Measurements from ENCODE around the gene DOCK3. TPM values are rescaled to one million over a fixed set of nuclear protein-coding genes. Genes with fewer than 3 reads are reported as not detected.

The DOCK3 gene
- polyA plus RNA-seq, 4 donors: 0.13 to 0.34 TPM; not detected in 2

Other genes starting within 250 kb of the DOCK3 start
- gene CACNA2D2, start 171.3 kb upstream of the DOCK3 start, polyA plus RNA-seq: 1 to 10 TPM in 1 of 4 donors, under 1 TPM in 3; 0.22 to 5.3 (median 0.89) TPM
- 1 to 10 TPM; 1.1 to 3.9 (median 2.9) TPM for gene C3orf18, start 107.2 kb upstream of the DOCK3 start, polyA plus RNA-seq
- 10 to 100 TPM; 13.9 to 30.1 (median 16.0) TPM for gene HEMK1, start 105.4 kb upstream of the DOCK3 start, polyA plus RNA-seq
- gene CISH, start 63.2 kb upstream of the DOCK3 start, polyA plus RNA-seq: 10 to 100 TPM in 1 of 4 donors, 1 to 10 TPM in 3; 4.8 to 47.0 (median 7.4) TPM
- 10 to 100 TPM; 28.2 to 83.4 (median 31.5) TPM for gene MAPKAPK3, start 57.8 kb upstream of the DOCK3 start, polyA plus RNA-seq

Data from small intestine (tissue), 4 donors.